ENCODE results near the gene CST9.

Gene CST9

DNA sequence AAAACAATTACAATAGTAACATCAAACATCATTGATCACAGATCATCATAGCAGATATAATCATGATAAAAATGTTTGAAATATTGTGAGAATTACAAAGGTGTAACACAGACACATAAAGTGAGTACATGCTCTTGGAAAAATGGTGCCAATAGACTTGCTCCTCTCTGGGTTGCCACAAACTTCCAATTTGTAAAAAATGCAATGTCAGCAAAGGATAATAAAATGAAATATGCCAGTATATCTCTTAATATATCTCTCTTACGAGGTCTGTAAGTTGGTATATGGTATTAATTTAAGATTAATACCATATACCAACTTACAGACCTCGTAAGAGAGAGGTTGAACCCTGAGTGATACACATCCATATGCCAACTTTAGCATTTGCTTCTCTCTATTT lies 45.4 kb upstream of the CST9 start:
- DNase-seq (ENCODE audit: low spot score), result no peak
- in situ Hi-C loops (cut with MboI; ENCODE audit: low sequenced_read_pairs, unreplicated experiment), result no loop called here
- TF ChIP-seq CTCF (IDR thresholded peaks at IDR 0.05; ENCODE audit: borderline replicate concordance, control extremely low read depth, extremely low read depth, insufficient read depth, missing control alignments), result no peak

DNA sequence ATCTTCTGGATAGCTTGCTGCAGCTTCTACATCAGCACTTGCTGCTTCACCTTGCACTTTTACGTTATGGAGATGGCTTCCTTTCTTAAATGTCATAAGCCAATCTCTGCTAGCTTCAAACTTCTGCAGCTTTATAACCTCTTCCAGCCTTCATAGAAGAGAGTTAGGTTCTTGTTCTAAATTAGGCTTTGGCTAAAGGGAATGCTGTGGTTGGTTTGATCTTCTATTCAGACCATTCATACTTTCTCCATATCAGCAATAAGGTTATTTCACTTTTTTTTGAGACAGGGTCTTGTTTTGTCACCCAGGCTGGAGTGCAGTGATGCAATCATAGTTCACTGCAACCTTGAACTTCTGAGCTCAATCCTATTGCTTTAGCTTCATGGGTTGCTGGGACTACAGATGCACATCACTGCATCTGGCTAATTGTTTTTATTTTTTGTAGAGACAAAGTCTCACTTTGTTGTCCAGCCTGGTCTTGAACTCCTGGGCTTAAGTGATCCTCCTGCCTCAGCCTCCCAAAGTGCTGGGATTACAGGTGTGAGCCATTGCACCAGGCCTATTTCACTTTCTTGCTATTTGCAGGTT lies 44.2 kb upstream of the CST9 start:
- no peak for DNase-seq (ENCODE audit: low spot score)
- no peak for TF ChIP-seq CTCF (IDR thresholded peaks at IDR 0.05; ENCODE audit: borderline replicate concordance, control extremely low read depth, extremely low read depth, insufficient read depth, missing control alignments)
- in situ Hi-C loops (cut with MboI; ENCODE audit: low sequenced_read_pairs, unreplicated experiment), result no loop called here

- in situ Hi-C loops (cut with MboI; ENCODE audit: low sequenced_read_pairs, unreplicated experiment), result no loop called here
- TF ChIP-seq CTCF (IDR thresholded peaks at IDR 0.05; ENCODE audit: borderline replicate concordance, control extremely low read depth, extremely low read depth, insufficient read depth, missing control alignments), result no peak
- DNase-seq (ENCODE audit: low spot score), result no peak
Observed at GRCh38 chr20:23649242-23649641, 43.5 kb upstream of the CST9 start.

- DNase-seq (ENCODE audit: low spot score), result no peak
- TF ChIP-seq CTCF (IDR thresholded peaks at IDR 0.05; ENCODE audit: borderline replicate concordance, control extremely low read depth, extremely low read depth, insufficient read depth, missing control alignments), result no peak
- in situ Hi-C loops (cut with MboI; ENCODE audit: low sequenced_read_pairs, unreplicated experiment), result no loop called here
Observed at GRCh38 chr20:23647346-23647745, 41.6 kb upstream of the CST9 start.

DNA sequence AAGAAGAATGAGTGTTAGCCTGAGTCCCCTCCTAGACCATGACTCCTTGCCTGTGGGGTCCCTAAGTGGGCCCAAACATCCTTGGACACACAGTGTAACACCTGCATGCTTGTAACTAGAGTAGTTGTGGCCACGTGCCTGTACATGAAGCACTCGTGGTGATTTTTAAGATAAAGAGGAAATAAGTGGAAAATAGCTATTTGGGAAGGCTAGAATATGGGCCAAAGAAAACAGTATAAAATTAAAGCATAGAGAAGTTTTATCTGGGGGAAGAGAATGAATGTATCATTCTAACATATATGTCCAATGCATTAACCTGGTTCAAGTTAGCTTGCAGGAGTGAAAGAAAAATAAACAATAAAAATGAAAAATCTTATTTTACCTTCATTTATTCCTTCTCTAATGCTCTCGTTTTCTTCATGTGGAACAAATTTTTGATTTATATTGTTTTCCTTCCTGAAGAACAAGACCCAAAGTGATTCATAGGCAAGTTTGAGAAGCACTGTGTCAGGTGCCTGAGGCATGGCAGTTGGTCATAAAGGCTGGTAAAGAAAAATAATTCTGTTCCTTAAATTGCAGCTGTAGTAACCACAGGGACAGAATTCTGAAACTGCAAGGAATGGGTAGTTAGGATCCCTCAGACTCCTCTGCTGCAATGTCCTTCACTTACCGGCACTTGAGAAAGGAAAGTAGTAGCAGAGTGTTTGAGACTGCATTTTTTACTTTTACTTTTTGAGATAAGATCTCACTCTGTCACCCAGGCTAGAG lies 40.6 kb upstream of the CST9 start:
- in situ Hi-C loops (cut with MboI; ENCODE audit: low sequenced_read_pairs, unreplicated experiment), result no loop called here
- no peak for DNase-seq (ENCODE audit: low spot score)
- no peak for TF ChIP-seq CTCF (IDR thresholded peaks at IDR 0.05; ENCODE audit: borderline replicate concordance, control extremely low read depth, extremely low read depth, insufficient read depth, missing control alignments)

DNA sequence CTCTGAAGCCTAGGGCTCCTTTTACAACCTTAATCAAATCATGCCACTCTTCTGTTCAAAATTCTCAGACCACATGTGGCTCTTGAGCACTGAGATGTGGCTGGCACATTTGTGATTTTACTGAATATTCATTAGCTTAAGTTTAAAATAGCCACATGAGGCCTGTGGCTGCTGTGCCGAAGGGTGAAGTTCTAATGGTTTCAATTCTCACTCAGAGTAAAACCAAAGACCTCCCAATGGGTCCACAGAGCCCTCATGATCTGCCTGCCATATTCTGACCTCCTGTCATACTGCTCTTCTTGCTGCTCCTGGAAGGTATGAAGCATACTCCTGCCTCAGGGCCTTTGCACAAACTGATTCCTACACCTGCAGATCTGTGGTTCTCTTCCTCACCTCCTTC lies 39.9 kb upstream of the CST9 start:
- TF ChIP-seq CTCF (IDR thresholded peaks at IDR 0.05; ENCODE audit: borderline replicate concordance, control extremely low read depth, extremely low read depth, insufficient read depth, missing control alignments), result no peak
- DNase-seq (ENCODE audit: low spot score), result no peak
- in situ Hi-C loops (cut with MboI; ENCODE audit: low sequenced_read_pairs, unreplicated experiment), result no loop called here
